HL-60 (cell line): Measurements from ENCODE around the gene CEPT1.

Experiments used
- DNase-seq, 2 experiments: peaks; one replicate each; pipeline ENCODE4 v3.0.0-alpha.2; 2010 to 2020; ENCODE audit warnings: low read depth in 1 of 2, low spot score in 1 of 2
- H3K27ac ChIP-seq: fragments of 250-450 bp; sonication (Bioruptor Pico); replicated peaks from 2 replicates; pipeline ENCODE4 v1.5.1; 2020; ENCODE audit warnings: mild to moderate bottlenecking, moderate library complexity
- H3K27me3 ChIP-seq: fragments of 250-450 bp; sonication (Bioruptor Pico); 2 replicates; pipeline ENCODE4 v1.5.1; 2021; ENCODE audit warnings: mild to moderate bottlenecking, moderate library complexity; ENCODE audit not compliant: insufficient read depth, poor library complexity, severe bottlenecking
- H3K4me3 ChIP-seq: replicated peaks from 2 replicates; pipeline ENCODE4 v1.5.1; 2011; ENCODE audit warnings: mild to moderate bottlenecking, control low read depth, low read length; ENCODE audit not compliant: insufficient read depth
- CTCF ChIP-seq: IDR thresholded peaks from one replicate; pipeline ENCODE4 v1.5.1; 2011; ENCODE audit warnings: low read length, control low read depth, inconsistent platforms; ENCODE audit not compliant: insufficient read depth
- GABPA ChIP-seq: IDR thresholded peaks from 2 replicates; pipeline ENCODE4 v1.6.1; 2012; ENCODE audit warnings: low read depth
- POLR2AphosphoS5 ChIP-seq: IDR thresholded peaks from 2 replicates; pipeline ENCODE4 v1.6.1; 2012; ENCODE audit warnings: low read depth
- REST ChIP-seq: IDR thresholded peaks from 2 replicates; pipeline ENCODE4 v1.6.1; 2012; ENCODE audit warnings: low read depth; ENCODE audit not compliant: insufficient replicate concordance
- SPI1 ChIP-seq: IDR thresholded peaks from 2 replicates; pipeline ENCODE4 v1.6.1; 2012; ENCODE audit warnings: low read depth, mild to moderate bottlenecking, borderline replicate concordance

The CEPT1 gene

DNA sequence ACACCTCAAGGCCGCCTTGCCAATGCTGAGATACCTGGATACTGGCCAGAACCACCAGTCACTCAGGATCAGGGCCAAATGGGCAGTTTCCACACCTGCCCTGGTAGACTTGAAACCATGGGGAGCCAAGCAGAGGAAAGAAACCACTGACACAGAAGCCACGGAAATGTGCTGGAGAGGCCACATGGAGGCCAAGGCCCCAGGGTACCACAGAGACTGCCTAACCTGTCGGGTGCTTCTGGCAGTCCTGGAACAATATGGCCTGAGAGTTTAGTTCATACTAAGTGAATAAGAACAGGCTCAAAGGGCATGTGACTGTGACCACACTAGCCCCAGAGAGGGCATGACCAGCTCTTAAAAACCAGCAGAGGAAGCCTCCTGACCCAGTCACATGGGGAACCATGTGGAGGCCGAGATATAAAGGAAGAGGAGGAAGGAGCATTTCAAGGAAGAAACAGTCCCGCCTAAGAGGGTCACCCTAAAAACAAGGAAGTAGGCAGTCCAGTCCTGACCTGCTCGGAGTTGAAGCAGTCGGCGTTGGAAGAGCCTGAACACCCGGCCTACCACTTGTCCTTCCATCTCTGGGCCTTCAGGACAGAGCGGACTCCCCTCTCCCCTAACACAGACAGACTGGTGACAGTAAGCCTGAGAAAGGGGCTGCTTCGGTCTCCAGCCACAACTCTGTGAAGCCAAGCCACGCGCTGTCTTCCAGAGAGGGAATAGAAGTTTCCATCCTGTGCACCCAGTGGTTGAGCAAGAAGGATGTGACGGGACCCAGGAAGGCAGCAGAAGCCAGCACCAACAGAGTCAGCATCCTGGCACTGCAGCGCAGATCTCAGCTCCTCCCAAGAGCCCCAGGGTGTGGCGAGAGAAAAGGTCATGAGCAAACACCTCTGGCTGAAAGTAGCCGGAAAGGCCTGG lies 60.1 kb downstream of the CEPT1 start, which contains the start of gene DENND2D:
Gene DENND2D, minus strand, starts transcription at position 766 of the 921 bp plus-strand sequence. Its CDS starts 187 bp downstream, at position 579.
- TF ChIP-seq REST (no peak), SPI1 (peak; percentile 49; the same call in 1 of the 2 replicates)
- Histone ChIP-seq H3K4me3 (no peak within 1 kb of the TSS), H3K27ac (peak within 1 kb of the TSS; percentile 67), H3K27me3 (no peaks in the 10 kb centered on the region)
- DNase-seq, result peak; percentile 73 to 81

- Histone ChIP-seq H3K27me3 (no peaks in the 10 kb centered on the region), H3K4me3 (no peak overlapping the region), H3K27ac (peak overlapping the region; percentile 67)
- DNase-seq, result no peak
- no peak for TF ChIP-seq POLR2AphosphoS5
- no peak for TF ChIP-seq REST
Observed at GRCh38 chr1:111200802-111201161, 60.8 kb downstream of the CEPT1 start.

- Histone ChIP-seq H3K4me3 (no peak overlapping the region), H3K27ac (peak overlapping the region; percentile 11; the same call in 1 of the 2 replicates)
Observed at GRCh38 chr1:111201275-111202090, 61.5 kb downstream of the CEPT1 start.

DNA sequence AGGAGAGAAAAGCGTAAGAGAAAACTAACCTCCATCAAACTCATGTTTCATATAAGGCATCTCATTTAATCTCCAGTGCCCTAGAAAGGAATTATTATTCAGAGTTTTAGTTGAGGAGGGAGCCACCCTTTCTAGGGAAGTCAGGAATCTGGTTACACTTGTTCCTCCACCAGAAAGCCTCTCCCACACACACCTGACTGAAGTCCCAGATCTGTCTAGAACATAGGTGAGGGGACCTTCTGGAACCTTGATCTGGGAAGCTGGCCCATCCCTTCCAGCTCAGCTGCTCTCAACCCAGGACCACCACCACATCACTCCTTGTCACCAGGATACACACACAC lies 62.3 kb downstream of the CEPT1 start:
- Histone ChIP-seq H3K27ac (peak overlapping the region; percentile 94; the same call in 1 of the 2 replicates), H3K27me3 (no peaks in the 10 kb centered on the region), H3K4me3 (no peak overlapping the region)
- DNase-seq, result no peak
- TF ChIP-seq CTCF (no peak), POLR2AphosphoS5 (no peak), SPI1 (no peak), GABPA (no peak), REST (no peak)

More at GRCh38 chr1:111201275-111202090, 61.5 kb downstream of the CEPT1 start:
- TF ChIP-seq POLR2AphosphoS5 (0 out of 2 replicates have a peak, but pooled peaks have one; percentile 7), SPI1 (no peak)
- peak; percentile 35 to 75 for DNase-seq
- no peaks in the 10 kb centered on the region for H3K27me3 ChIP-seq
